HG03060 (cell line): Measurements from ENCODE around the gene LEMD2.

Experiments
- ATAC-seq: cut with Tn5 transposase; IDR thresholded peaks from one replicate; pipeline ENCODE4 v1.9.1; 2021; ENCODE audit warnings: low read depth, moderate number of reproducible peaks; ENCODE audit not compliant: unreplicated experiment

The LEMD2 gene

GRCh38 chr6:33820243-33820642 lies 31.3 kb upstream of the LEMD2 start:
- ATAC-seq: no peak

GRCh38 chr6:33819021-33819420 lies 30.1 kb upstream of the LEMD2 start:
- no peak for ATAC-seq

DNA sequence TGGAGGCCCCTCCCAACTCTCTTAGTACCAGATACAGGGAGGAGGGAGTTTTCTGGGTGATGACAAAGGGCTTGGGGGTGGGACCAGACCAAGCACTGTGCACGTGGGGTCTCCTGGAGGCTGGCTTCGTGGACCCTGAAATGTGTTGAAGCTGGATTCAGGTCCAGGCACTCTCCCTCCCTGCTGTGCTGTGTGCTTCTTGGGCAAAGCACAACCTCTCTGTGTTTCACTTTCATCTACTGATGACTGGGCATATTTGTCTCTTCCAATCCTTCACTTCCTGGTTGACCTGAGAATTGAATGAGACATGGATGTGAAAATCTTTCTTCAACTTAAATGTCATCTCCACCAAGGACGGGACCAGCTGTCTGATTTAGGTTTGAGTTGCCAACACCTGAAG lies 29.4 kb upstream of the LEMD2 start:
- no peak for ATAC-seq

DNA sequence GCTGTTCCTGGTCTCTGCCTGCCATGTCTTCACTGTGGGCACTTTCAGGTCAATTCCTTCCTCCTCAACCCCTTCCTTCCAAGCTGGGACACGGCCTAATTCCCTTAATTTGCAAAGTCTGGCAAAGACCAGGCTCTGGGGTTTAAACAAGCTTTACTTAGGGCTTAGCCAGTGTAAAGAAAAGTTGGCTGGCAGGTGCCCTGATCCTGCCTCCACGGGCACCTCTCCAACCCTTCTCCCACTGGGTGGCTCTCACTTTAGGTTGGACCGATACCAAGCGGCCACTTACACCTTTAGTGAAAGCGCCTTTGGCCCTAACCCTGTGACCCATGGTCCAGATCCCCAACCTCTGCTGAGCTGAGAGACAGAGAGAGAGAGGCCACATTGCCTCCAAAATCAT lies 28.6 kb upstream of the LEMD2 start:
- no peak for ATAC-seq

- no peak for ATAC-seq
Observed at GRCh38 chr6:33816911-33817310, 28.0 kb upstream of the LEMD2 start.

- ATAC-seq: no peak
Observed at GRCh38 chr6:33815854-33816253, 26.9 kb upstream of the LEMD2 start.

GRCh38 chr6:33813990-33814985 lies 25.4 kb upstream of the LEMD2 start:
- ATAC-seq: no peak

DNA sequence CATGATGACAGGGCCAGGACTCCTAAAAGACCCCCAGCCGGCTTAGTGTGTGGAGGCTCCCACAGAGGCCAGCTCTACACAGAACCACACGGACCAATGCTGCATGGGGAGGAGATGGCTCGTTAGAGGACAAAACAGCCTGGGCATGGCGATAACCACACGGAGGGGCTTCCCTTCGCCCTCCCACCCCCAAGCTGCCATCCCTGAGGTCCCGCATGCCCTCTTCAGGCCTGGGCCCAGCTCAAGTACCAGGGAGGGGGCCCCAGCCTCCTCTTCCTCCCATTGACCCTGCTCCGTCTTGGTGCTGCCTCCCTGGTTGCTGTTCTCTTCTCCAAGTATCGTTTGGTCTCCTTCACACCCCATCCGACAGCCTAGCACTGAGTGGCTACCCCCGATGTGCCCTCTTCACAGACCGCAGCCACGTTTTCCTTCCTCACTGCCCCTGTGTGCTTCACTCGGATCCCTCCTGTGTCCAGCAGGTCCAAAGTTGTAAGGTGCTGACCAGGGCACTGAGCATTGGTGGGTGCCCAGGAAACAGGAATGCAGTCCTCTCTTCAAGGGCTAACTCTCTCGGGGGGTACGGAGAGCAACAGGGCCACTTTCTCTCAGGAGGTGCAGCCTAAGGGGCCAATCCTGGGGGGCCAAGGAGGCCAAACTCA lies 24.4 kb upstream of the LEMD2 start:
- no peak for ATAC-seq

GRCh38 chr6:33812669-33813068 lies 23.7 kb upstream of the LEMD2 start:
- no peak for ATAC-seq

DNA sequence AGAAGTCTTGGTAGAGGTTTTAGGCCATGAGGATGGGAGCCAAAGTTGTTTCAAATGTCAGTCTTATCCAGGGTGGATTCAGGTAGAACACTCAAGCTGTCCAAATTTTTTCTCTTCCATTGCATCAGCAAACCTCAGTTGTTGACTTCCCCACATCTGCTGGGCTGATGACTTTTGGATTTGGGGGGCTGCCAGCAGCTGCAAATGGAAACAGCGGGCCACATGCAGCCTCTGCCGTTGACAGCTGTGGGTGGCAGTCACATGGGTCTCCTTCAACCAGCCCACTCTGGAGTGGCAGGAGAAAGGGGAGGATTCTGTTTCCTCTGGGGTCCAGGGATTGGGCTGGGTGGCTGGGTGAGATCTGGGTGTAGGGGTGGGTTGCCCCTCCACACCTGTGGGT lies 20.7 kb upstream of the LEMD2 start:
- ATAC-seq: no peak

GRCh38 chr6:33808641-33809180 lies 19.8 kb upstream of the LEMD2 start:
- no peak for ATAC-seq

DNA sequence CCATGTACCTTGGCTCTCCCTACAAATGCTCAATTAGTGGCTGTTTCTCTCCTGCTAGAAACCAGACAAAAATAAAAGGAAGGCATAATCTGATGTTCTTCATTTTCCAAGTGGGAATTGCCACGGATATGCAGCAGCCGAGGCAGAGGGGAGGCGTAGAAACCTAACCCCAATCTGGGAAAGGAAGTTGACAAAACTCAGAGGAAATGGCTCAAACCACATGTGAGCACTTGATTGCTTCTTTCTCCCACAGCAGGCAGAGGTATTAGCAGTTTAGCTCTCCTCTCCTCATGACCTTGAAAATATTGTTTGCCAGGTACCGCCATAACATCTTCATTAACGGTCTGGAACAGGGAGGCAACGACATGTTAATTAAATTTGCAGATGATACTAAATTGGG lies 18.7 kb upstream of the LEMD2 start:
- no peak for ATAC-seq

DNA sequence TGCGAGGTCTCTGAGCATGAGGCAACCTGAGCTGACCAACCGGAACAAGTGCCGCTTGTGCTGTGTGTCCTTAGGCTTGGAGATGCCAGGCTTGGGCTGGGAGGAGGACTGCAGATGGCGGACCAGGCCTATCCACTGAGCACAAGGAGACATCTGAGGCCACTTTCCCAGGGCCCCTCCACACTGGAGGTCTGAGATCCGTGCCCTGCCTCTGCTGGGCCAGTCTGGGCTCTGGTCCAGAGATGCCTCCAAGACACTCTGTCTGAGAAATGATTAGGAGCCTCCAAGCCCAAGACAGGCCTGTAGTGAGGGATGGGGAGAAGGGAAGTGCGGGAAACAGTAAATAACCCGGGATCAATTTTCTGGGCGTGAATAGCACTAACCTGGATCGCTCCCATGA lies 17.9 kb upstream of the LEMD2 start:
- no peak for ATAC-seq

GRCh38 chr6:33803571-33804053 lies 14.7 kb upstream of the LEMD2 start, which contains the start of gene MLN:
Gene MLN (minus strand): TSS chr6:33804003. CDS start chr6:33801163, 2,840 bp downstream.
- ATAC-seq: no peak

- no peak for ATAC-seq
Observed at GRCh38 chr6:33802186-33802958, 13.4 kb upstream of the LEMD2 start.

DNA sequence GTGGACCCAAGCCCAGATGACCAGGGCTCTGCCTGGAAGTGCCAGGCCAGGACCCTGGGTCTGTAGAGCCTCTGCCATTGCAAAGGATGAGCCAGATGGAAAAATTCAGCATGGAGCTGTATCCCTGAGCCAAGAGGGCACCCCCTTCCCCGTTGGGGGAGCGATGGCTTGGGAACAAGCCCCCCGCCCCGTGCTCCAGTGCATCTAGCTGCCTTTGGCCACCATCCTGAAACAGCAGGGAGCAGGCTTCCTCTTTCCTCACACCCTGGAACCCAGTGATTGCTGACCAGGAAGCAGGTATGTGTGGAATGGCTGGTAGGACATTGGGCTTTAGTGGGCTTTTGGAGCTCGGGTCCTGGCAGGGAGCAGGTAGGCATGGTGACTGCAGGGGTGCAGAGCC lies 12.7 kb upstream of the LEMD2 start:
- no peak for ATAC-seq

DNA sequence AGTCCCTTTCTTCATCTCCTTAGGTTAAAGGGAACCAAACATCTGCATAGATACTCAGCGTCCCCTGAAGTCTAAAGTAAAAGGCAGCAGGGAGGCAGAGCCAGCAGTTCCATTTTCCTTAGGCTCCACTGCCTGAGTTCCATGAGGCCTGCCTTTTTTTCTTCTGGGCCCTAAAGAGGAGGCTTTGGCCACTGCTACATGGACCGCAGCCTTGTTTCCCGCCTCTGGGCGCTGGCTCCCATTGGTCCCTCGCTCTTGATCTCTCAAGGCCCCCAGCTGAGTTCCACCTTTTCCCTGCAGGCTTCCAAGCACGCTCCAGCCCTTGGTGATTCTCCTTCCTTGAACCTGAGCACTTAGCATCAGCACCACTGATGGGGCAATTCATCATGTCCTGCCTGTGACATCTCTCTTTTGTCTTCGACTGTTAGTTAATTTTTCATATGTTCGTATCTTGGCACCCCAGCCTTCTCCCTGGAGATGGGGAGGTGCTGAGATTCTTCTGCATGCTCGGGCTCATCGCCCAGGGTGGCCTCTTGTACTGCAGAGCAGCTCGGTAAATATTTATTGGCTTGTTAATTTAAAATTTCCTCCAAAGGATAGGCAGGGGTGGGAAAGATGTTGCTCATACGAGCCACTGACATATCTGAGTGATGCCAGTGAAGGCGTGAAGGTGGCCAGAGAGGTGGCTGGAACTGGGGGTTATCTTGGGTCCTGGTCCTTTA lies 11.5 kb upstream of the LEMD2 start:
- no peak for ATAC-seq

DNA sequence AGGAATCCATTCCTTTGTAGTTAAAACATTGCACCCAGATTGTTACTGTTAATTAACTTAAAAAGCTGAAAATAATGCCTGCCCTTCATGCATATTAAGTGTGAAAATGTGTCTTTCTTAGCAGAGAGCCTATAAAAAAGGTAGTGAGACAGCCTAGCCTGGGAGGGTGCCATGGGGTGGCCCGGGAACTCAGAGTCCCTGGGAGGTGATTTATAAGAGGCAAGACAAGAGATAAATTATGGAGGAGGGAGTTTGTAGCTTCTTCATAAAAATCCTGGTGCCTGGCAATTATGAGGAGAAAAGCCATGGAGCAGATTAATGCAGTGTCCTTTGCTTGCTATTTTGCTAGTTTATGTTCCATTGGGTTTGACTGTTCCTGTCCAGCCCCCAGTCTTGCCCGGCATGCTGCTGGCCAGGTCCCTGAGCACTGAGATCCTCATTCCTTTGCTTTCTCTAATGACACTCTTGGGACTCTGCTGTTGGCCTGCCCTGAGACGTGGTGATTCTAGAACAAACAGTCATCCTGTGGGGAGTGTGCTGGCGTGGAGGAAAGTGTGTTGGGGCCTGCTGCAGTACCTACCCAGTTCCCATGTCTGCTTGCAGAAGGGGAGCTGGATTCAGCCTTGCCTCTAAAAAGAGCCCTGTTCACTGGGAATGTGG lies 10.7 kb upstream of the LEMD2 start:
- no peak for ATAC-seq

- no peak for ATAC-seq
Observed at GRCh38 chr6:33798343-33798848, 9.5 kb upstream of the LEMD2 start.
